Smooth muscle cell (in vitro differentiated cells): ENCODE measurements around the gene ARPC1B. TPM values are rescaled to one million over a fixed set of nuclear protein-coding genes. Genes with fewer than 3 reads are reported as not detected.

Source experiments
- DNase-seq: peaks from one replicate; lab custom pipeline; 2025; ENCODE audit not compliant: unreplicated experiment; lab: John Stamatoyannopoulos, UW
- H2AFZ ChIP-seq: fragments of 200-600 bp; sonication (generic); 2 replicates; pipeline ENCODE4 v1.6.0; 2016; ENCODE audit warnings: antibody characterized with exemption, low read depth, mild to moderate bottlenecking
- H3F3A ChIP-seq: fragments of 200-600 bp; sonication (generic); 2 replicates; pipeline ENCODE4 v1.6.0; 2017; ENCODE audit warnings: antibody characterized with exemption, low read depth
- H3K27ac ChIP-seq: fragments of 200-600 bp; sonication (generic); 2 replicates; pipeline ENCODE4 v1.5.1; 2016; ENCODE audit warnings: low read depth, mild to moderate bottlenecking
- H3K27me3 ChIP-seq: fragments of 200-600 bp; sonication (generic); 2 replicates; pipeline ENCODE4 v1.6.1; 2016; ENCODE audit warnings: low read depth, mild to moderate bottlenecking
- H3K36me3 ChIP-seq: fragments of 200-600 bp; sonication (generic); 2 replicates; pipeline ENCODE4 v1.5.1; 2016; ENCODE audit warnings: low read depth
- H3K4me1 ChIP-seq: fragments of 200-600 bp; sonication (generic); 2 replicates; pipeline ENCODE4 v1.5.1; 2016; ENCODE audit warnings: low read depth
- H3K4me2 ChIP-seq: fragments of 200-600 bp; sonication (generic); 2 replicates; pipeline ENCODE4 v1.6.0; 2016; ENCODE audit warnings: mild to moderate bottlenecking
- H3K4me3 ChIP-seq: fragments of 200-600 bp; sonication (generic); 2 replicates; pipeline ENCODE4 v1.5.1; 2016; ENCODE audit warnings: mild to moderate bottlenecking
- H3K79me2 ChIP-seq: fragments of 200-600 bp; sonication (generic); 2 replicates; pipeline ENCODE4 v1.6.0; 2016; ENCODE audit warnings: low read depth, mild to moderate bottlenecking
- H3K9ac ChIP-seq: fragments of 200-600 bp; sonication (generic); 2 replicates; pipeline ENCODE4 v1.6.0; 2016; ENCODE audit warnings: low read depth
- H3K9me3 ChIP-seq: fragments of 200-600 bp; sonication (generic); replicated peaks from 2 replicates; pipeline ENCODE4 v1.5.1; 2016; ENCODE audit warnings: low read depth
- H4K20me1 ChIP-seq: fragments of 200-600 bp; sonication (generic); 2 replicates; pipeline ENCODE4 v1.6.0; 2016; ENCODE audit warnings: low read depth
- CTCF ChIP-seq: fragments of 200-600 bp; sonication (generic); IDR thresholded peaks from 2 replicates; pipeline ENCODE4 v1.5.1; 2017; ENCODE audit warnings: borderline replicate concordance, mild to moderate bottlenecking, antibody characterized with exemption; ENCODE audit not compliant: insufficient read depth, poor library complexity, severe bottlenecking
- WGBS: methylation state at CpG from one replicate; pipeline ENCODE4 v1.1.7; 2016; ENCODE audit warnings: low lambda C conversion rate; 5-methylcytosine and 5-hydroxymethylcytosine counted together
- polyA plus RNA-seq: library from polyadenylated mRNA; unstranded; fragments of >200 nt; fragmentation: Nextera tagmentation; extraction: Ambion mirVana; gene quantifications from 2 replicates; pipeline ENCODE4 v1.2.1, GENCODE V29; 2016
- total RNA-seq: library from RNA; depleted of rRNA; stranded (reverse); fragments of >200 nt; gene quantifications from 2 replicates; pipeline ENCODE4 v1.2.3, GENCODE V29; 2014

The ARPC1B gene
- total and polyA plus RNA-seq, 2 experiments from 2014 or later, result 105 to 225 TPM

GRCh38 chr7:99392659-99393354, 18.3 kb downstream of the ARPC1B start:
- H4K20me1 ChIP-seq, result peaks cover 54% of the 10 kb centered on the region
- WGBS, result 2% methylated on average over 57 of the region's 68 CpGs
- no peak for TF ChIP-seq CTCF

GRCh38 chr7:99393355-99394187, 19.0 kb downstream of the ARPC1B start:
- Histone ChIP-seq H3K4me2 (peak overlapping the region; percentile 85), H3K9me3 (no peaks in the 10 kb centered on the region), H3K27me3 (no peaks in the 10 kb centered on the region), H3K79me2 (no peaks in the 10 kb centered on the region), H3K27ac (no peak overlapping the region), H3K4me3 (peak overlapping the region; percentile 57), H4K20me1 (peaks cover 57% of the 10 kb centered on the region), H3K36me3 (no peaks in the 10 kb centered on the region), H2AFZ (no peak overlapping the region), H3K4me1 (no peaks in the 10 kb centered on the region), H3K9ac (no peak overlapping the region), H3F3A (peaks cover 13% of the 10 kb centered on the region)
- 53% methylated on average over 30 of the region's 30 CpGs for WGBS
- DNase-seq, result no peak
- TF ChIP-seq CTCF, result no peak

More at GRCh38 chr7:99392659-99393354, 18.3 kb downstream of the ARPC1B start:
- no peak overlapping the region for H2AFZ ChIP-seq
- H3F3A ChIP-seq, result peaks cover 11% of the 10 kb centered on the region
- H3K4me2 ChIP-seq, result peak overlapping the region; percentile 85
- H3K4me3 ChIP-seq, result peak overlapping the region; percentile 57
- H3K36me3 ChIP-seq, result no peaks in the 10 kb centered on the region
- no peaks in the 10 kb centered on the region for H3K27me3 ChIP-seq
- no peak overlapping the region for H3K9ac ChIP-seq
- no peaks in the 10 kb centered on the region for H3K79me2 ChIP-seq
- no peak overlapping the region for H3K27ac ChIP-seq
- no peaks in the 10 kb centered on the region for H3K4me1 ChIP-seq
- DNase-seq, result peak; percentile 39
- no peaks in the 10 kb centered on the region for H3K9me3 ChIP-seq

- Histone ChIP-seq H3K27me3 (no peaks in the 10 kb centered on the region), H3K4me3 (no peak overlapping the region), H3K27ac (no peak overlapping the region), H3K36me3 (no peaks in the 10 kb centered on the region), H3K79me2 (no peaks in the 10 kb centered on the region), H4K20me1 (peaks cover 63% of the 10 kb centered on the region), H2AFZ (no peak overlapping the region), H3F3A (peaks cover 17% of the 10 kb centered on the region), H3K9ac (no peak overlapping the region), H3K9me3 (no peaks in the 10 kb centered on the region), H3K4me1 (no peaks in the 10 kb centered on the region), H3K4me2 (no peak overlapping the region)
- 95% methylated on average over 4 of the region's 4 CpGs for WGBS
- TF ChIP-seq CTCF, result no peak
- no peak for DNase-seq
Observed at GRCh38 chr7:99394188-99394502, 19.6 kb downstream of the ARPC1B start.
